Mesenchymal stem cell (in vitro differentiated cells and primary cell): ENCODE data around the gene IGSF21.

Experiments
- DNase-seq: peaks from one replicate; pipeline ENCODE4 v3.0.0-alpha.2; 2013
- H2AFZ ChIP-seq: one replicate; pipeline ENCODE4 v1.6.1; 2013; ENCODE audit warnings: low read depth, mild to moderate bottlenecking, control low read depth, inconsistent platforms, low read length, moderate library complexity
- H2AK5ac ChIP-seq: 2 replicates; pipeline ENCODE4 v1.6.1; 2013; ENCODE audit warnings: low read length, moderate library complexity, mild to moderate bottlenecking, inconsistent platforms; ENCODE audit not compliant: severe bottlenecking
- H2BK120ac ChIP-seq: one replicate; pipeline ENCODE4 v1.6.1; 2013; ENCODE audit warnings: low read depth, mild to moderate bottlenecking, inconsistent platforms, low read length, moderate library complexity
- H2BK12ac ChIP-seq, 2 experiments: one replicate each; pipeline ENCODE4 v1.6.1; 2013; ENCODE audit warnings: inconsistent platforms in 2 of 2, low read length in 2 of 2, mild to moderate bottlenecking in 2 of 2, moderate library complexity in 2 of 2, control low read depth in 1 of 2
- H2BK15ac ChIP-seq: one replicate; pipeline ENCODE4 v1.6.1; 2013; ENCODE audit warnings: mild to moderate bottlenecking, low read depth, inconsistent platforms; ENCODE audit not compliant: poor library complexity, severe bottlenecking
- H2BK5ac ChIP-seq: 2 replicates; pipeline ENCODE4 v1.6.1; 2013; ENCODE audit warnings: low read depth, mild to moderate bottlenecking, low read length, control low read depth, inconsistent platforms; ENCODE audit not compliant: poor library complexity, severe bottlenecking
- H3K14ac ChIP-seq, 2 experiments: one replicate each; pipeline ENCODE4 v1.6.1; 2013; ENCODE audit warnings: inconsistent platforms in 2 of 2, low read length in 2 of 2, control low read depth in 1 of 2, mild to moderate bottlenecking in 1 of 2, moderate library complexity in 1 of 2
- H3K18ac ChIP-seq, 2 experiments: one replicate each; pipeline ENCODE4 v1.6.1; 2013; ENCODE audit warnings: inconsistent platforms in 2 of 2, low read length in 2 of 2, control low read depth in 1 of 2, low read depth in 1 of 2, mild to moderate bottlenecking in 1 of 2
- H3K23ac ChIP-seq, 2 experiments: one replicate each; pipeline ENCODE4 v1.6.1; 2013; ENCODE audit warnings: inconsistent platforms in 2 of 2, low read length in 2 of 2, mild to moderate bottlenecking in 2 of 2, moderate library complexity in 2 of 2, control low read depth in 1 of 2
- H3K27ac ChIP-seq: 2 replicates; pipeline ENCODE4 v1.5.1; 2013; ENCODE audit warnings: mild to moderate bottlenecking, moderate library complexity, low read length, control low read depth, inconsistent platforms; ENCODE audit not compliant: poor library complexity, severe bottlenecking
- H3K27me3 ChIP-seq, 2 experiments: 2 replicates each; pipeline versions ENCODE4 v1.6.1 to v1.7.0; 2013; ENCODE audit warnings: low read length in 2 of 2, mild to moderate bottlenecking in 2 of 2, moderate library complexity in 2 of 2, control low read depth in 1 of 2, inconsistent platforms in 1 of 2; ENCODE audit not compliant: control insufficient read depth in 1 of 2, insufficient read depth in 1 of 2
- H3K36me3 ChIP-seq, 2 experiments: 2 replicates each; pipeline versions ENCODE4 v1.6.1 to v1.7.0; 2013; ENCODE audit warnings: low read length in 2 of 2, control low read depth in 1 of 2, inconsistent platforms in 1 of 2, low read depth in 1 of 2, mild to moderate bottlenecking in 1 of 2; ENCODE audit not compliant: insufficient read depth in 2 of 2, control insufficient read depth in 1 of 2
- H3K4ac ChIP-seq, 2 experiments: one replicate each; pipeline ENCODE4 v1.6.1; 2013; ENCODE audit warnings: inconsistent platforms in 2 of 2, low read length in 2 of 2, mild to moderate bottlenecking in 2 of 2, moderate library complexity in 2 of 2, control low read depth in 1 of 2, low read depth in 1 of 2
- H3K4me1 ChIP-seq: 2 replicates; pipeline ENCODE4 v1.6.1; 2013; ENCODE audit warnings: low read depth, low read length, control low read depth; ENCODE audit not compliant: control insufficient read depth, insufficient read depth
- H3K4me2 ChIP-seq: 2 replicates; pipeline ENCODE4 v1.6.1; 2013; ENCODE audit warnings: low read length, mild to moderate bottlenecking, inconsistent platforms; ENCODE audit not compliant: poor library complexity, severe bottlenecking
- H3K4me3 ChIP-seq, 2 experiments: 2 replicates each; pipeline versions ENCODE4 v1.5.1 to v1.7.0; 2013; ENCODE audit warnings: low read length in 2 of 2, mild to moderate bottlenecking in 2 of 2, control low read depth in 1 of 2, low read depth in 1 of 2; ENCODE audit not compliant: insufficient read depth in 1 of 2
- H3K79me1 ChIP-seq: replicated peaks from 2 replicates; pipeline ENCODE4 v1.6.1; 2013; ENCODE audit warnings: mild to moderate bottlenecking, control low read depth, low read length, inconsistent platforms; ENCODE audit not compliant: poor library complexity, severe bottlenecking
- H3K9ac ChIP-seq: 2 replicates; pipeline ENCODE4 v1.7.0; 2013; ENCODE audit warnings: mild to moderate bottlenecking, low read length, moderate library complexity
- H3K9me3 ChIP-seq: 2 replicates; pipeline ENCODE4 v1.7.0; 2013; ENCODE audit warnings: mild to moderate bottlenecking, low read length; ENCODE audit not compliant: control insufficient read depth
- H4K8ac ChIP-seq: one replicate; pipeline ENCODE4 v1.6.1; 2013; ENCODE audit warnings: inconsistent platforms, mild to moderate bottlenecking, low read length, moderate library complexity
- H4K91ac ChIP-seq: one replicate; pipeline ENCODE4 v1.6.1; 2013; ENCODE audit warnings: mild to moderate bottlenecking, low read length, inconsistent platforms
- WGBS: methylation state at CpG from one replicate; pipeline ENCODE4 v1.1.7; 2013; ENCODE audit warnings: mixed read lengths; 5-methylcytosine and 5-hydroxymethylcytosine counted together

Gene IGSF21

DNA sequence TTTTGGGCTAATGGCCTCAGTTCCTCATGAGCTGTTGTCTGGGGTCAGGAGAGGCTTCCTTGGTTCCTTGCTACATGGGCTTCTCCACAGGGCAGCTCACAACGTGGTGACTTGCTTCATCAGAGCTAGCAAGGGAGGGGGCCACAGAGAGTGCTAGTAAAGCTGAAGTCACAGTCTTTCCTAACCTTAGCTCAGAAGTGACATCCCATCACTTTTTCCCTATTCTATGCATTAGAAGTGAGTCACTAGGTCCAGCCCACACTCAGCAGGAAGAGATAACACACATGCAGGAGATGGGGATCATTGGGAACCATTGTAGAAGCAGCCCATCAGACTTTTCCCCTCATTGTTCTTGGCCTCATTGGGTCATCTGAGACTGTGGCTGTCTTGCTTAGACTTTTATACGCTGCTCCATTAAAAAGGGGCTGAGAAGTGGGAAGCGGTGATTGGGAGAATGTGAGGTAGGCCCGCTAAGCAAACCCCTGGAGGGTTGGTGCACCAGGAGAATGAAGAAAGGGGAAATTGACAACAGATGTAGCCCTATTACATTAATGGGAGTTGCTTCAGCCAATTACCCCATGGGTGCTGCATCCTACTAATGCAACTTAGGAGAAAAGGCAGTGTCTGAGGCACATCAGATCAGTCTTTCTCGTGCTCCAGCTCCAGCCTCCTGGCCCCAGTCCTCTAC, 22.1 kb upstream of the IGSF21 start:
- WGBS, result 54% methylated on average over 5 of the region's 5 CpGs
- no peak overlapping the region for H3K4me2 ChIP-seq
- no peaks in the 10 kb centered on the region for H3K36me3 ChIP-seq
- H2BK12ac ChIP-seq, result no peak overlapping the region
- no peak overlapping the region for H3K9ac ChIP-seq
- no peak overlapping the region for H4K8ac ChIP-seq
- no peak for DNase-seq
- H3K79me1 ChIP-seq, result no peaks in the 10 kb centered on the region
- H2AFZ ChIP-seq, result no peak overlapping the region
- H3K27ac ChIP-seq, result no peak overlapping the region
- H3K27me3 ChIP-seq, result peaks cover 0 to 88% of the 10 kb centered on the region in 2 experiments
- H2BK15ac ChIP-seq, result no peak overlapping the region
- no peak overlapping the region for H4K91ac ChIP-seq
- H3K23ac ChIP-seq, result no peak overlapping the region
- no peak overlapping the region for H2BK120ac ChIP-seq
- no peak overlapping the region for H3K4me3 ChIP-seq
- H3K14ac ChIP-seq, result no peak overlapping the region
- H3K9me3 ChIP-seq, result no peaks in the 10 kb centered on the region
- no peaks in the 10 kb centered on the region for H3K4me1 ChIP-seq
- no peak overlapping the region for H3K18ac ChIP-seq
- H3K4ac ChIP-seq, result no peak overlapping the region
- no peak overlapping the region for H2BK5ac ChIP-seq
- H2AK5ac ChIP-seq, result no peak overlapping the region

DNA sequence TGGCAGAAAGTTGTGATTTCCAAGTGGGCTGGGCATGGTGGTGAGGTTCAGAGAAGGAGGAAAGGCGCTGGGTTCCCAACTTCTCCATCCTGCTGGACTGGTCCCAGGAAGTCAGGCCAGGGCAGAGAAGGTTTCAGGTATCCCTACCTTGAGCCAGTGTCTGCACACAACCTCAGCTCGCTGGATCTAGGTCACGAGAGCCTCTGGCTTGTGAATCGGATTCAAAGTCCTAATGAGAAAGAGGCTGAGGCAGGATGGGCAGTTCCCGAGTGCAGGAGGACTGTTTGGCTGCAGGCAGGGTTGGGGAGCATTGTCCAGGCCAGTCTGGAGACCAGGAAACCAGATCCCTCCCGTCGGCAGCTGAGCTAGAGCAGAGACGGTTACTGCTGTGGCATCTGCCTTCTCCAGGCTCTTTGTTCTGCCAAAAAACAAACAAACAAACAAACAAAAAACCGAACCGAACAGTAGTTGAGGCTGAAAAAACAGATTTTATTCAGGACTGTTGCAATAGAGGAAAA, 19.5 kb upstream of the IGSF21 start:
- Histone ChIP-seq H3K79me1 (no peaks in the 10 kb centered on the region), H3K23ac (no peak overlapping the region), H3K9ac (no peak overlapping the region), H3K4ac (no peak overlapping the region), H2BK5ac (no peak overlapping the region), H3K4me1 (peaks cover 3% of the 10 kb centered on the region), H3K27ac (no peak overlapping the region), H3K9me3 (no peaks in the 10 kb centered on the region), H3K18ac (no peak overlapping the region), H3K14ac (no peak overlapping the region), H3K36me3 (no peaks in the 10 kb centered on the region), H2BK12ac (no peak overlapping the region), H2AFZ (no peak overlapping the region), H4K8ac (no peak overlapping the region), H3K4me3 (no peak overlapping the region), H2BK120ac (no peak overlapping the region), H4K91ac (no peak overlapping the region), H3K4me2 (no peak overlapping the region), H3K27me3 (peaks cover 0 to 69% of the 10 kb centered on the region in 2 experiments), H2BK15ac (no peak overlapping the region), H2AK5ac (no peak overlapping the region)
- WGBS, result 18% methylated on average over 7 of the region's 10 CpGs
- no peak for DNase-seq

DNA sequence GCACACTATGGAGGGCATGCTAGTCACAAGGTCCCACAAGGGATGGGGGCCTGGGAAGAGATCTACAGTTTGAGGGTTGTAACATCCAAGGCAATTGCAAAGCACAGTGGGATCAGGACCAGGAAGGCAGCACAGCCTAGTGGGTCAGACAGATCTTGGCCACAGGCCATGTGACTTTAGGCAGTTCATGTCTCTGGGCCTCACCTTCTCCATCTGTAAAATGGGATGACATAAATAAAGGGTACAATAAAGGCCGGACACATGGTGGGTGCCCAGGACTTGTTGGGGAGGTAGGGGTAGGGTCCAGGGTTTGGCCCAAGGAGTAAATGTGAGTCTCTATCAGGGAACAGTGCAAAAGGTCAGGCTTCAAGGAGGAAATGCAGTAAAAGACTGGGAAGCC, 18.1 kb upstream of the IGSF21 start:
- Histone ChIP-seq H3K23ac (no peak overlapping the region), H3K79me1 (no peaks in the 10 kb centered on the region), H2AK5ac (no peak overlapping the region), H4K91ac (no peak overlapping the region), H3K27ac (no peak overlapping the region), H2BK5ac (no peak overlapping the region), H3K4ac (no peak overlapping the region), H2BK120ac (no peak overlapping the region), H4K8ac (no peak overlapping the region), H3K27me3 (peaks cover 0 to 67% of the 10 kb centered on the region in 2 experiments), H3K4me1 (peaks cover 3% of the 10 kb centered on the region), H2AFZ (no peak overlapping the region), H3K9me3 (peaks cover 3% of the 10 kb centered on the region), H3K9ac (no peak overlapping the region), H3K4me3 (no peak overlapping the region), H3K4me2 (no peak overlapping the region), H3K36me3 (no peaks in the 10 kb centered on the region), H3K14ac (peak overlapping the region in 1 of 2 experiments; percentile 81), H2BK12ac (no peak overlapping the region), H3K18ac (no peak overlapping the region), H2BK15ac (no peak overlapping the region)
- WGBS, result 95% methylated on average over 1 of the region's 1 CpG
- DNase-seq, result no peak

DNA sequence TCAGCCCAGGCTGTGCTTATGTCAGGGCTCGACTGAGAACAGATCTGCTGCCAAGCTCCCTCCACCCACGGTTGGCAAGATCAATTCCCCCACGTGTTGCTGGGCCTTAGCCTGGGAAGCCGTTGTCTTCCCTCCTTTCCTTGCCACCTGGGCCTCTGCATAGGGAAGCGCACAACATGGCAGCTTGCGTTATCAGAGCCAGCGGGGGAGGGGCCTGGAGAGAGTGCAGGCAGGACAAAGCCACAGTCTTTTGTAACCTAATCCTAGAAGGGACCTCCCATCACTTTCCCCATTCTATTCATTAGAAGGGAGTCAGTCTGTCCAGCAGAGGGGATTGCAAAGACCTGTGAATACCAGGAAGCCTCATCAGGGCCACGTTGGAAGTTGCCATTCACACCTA, 17.0 kb upstream of the IGSF21 start:
- Histone ChIP-seq H3K4me2 (no peak overlapping the region), H3K23ac (no peak overlapping the region), H3K27ac (no peak overlapping the region), H2BK5ac (no peak overlapping the region), H2BK12ac (no peak overlapping the region), H3K36me3 (no peaks in the 10 kb centered on the region), H3K4ac (no peak overlapping the region), H3K27me3 (peaks cover 0 to 67% of the 10 kb centered on the region in 2 experiments), H3K9ac (no peak overlapping the region), H4K8ac (no peak overlapping the region), H4K91ac (no peak overlapping the region), H3K18ac (no peak overlapping the region), H2BK120ac (no peak overlapping the region), H2AK5ac (no peak overlapping the region), H3K4me3 (no peak overlapping the region), H3K79me1 (no peaks in the 10 kb centered on the region), H3K14ac (no peak overlapping the region), H3K9me3 (peaks cover 3% of the 10 kb centered on the region), H3K4me1 (peaks cover 3% of the 10 kb centered on the region), H2AFZ (no peak overlapping the region), H2BK15ac (no peak overlapping the region)
- 30% methylated on average over 7 of the region's 8 CpGs for WGBS
- no peak for DNase-seq
